ENCODE results near the gene ZNF438.

Gene ZNF438

DNA sequence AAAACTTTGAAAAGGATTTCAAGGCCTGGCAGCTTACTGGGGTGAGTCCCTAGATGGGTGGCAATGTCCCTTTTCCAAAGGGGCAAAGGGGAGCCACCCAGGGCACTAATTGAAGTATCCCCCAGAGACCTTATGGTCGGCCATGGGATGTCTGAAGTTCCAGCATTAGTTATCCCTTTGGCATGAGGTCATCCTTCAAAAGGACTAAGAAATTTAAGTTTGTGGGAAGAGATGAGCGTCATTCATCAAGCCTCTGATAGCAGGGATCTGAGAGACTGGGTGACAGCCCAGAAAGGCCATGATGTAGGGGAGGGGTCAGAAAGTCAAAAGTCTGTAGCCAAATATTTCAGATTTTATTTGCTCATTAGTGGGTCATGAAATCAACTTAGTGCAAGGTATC lies 195.3 kb downstream of the ZNF438 start:
- DNase-seq: no peak

DNA sequence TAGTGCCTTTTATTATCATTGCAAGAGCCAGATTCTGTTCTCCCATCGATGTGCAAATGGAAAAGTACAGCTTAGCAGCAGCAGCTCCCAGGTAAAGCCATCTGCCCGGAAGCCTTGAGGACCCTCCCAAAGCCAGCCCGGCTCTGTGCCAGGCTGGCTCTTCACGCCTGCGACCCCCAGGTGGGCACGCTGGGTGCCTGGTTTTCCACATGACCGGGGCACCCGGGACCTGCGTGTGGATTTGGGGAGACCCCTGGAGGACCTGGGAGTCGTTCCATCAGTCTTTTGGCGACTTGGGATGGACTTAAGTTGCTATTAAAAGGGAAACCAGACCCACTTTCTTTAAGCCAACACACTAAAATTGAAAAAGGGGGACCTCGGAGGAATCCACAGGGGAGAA lies 196.5 kb downstream of the ZNF438 start:
- no peak for DNase-seq

- no peak for DNase-seq
These were observed 197.0 kb downstream of the ZNF438 start for GRCh38 chr10:30834651-30835050.

DNA sequence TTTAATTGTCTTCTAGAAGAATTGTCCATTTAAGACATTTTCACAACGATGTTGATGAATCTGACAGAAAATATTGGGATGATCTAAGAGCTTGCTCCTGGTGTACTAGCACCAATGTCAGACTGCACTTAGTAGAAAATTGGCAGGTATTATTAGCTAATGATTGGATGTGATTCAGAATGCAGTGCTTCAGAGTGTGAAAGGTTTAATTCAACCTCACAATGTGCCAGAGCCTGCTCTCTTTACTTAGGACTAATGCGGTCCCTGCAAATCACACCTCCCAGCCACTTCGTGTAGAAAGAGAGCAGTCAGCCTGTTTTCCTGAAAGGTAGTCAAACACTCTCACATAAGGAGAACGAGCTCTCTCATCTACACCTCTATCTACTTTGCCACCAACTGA lies 197.5 kb downstream of the ZNF438 start:
- DNase-seq: no peak

DNA sequence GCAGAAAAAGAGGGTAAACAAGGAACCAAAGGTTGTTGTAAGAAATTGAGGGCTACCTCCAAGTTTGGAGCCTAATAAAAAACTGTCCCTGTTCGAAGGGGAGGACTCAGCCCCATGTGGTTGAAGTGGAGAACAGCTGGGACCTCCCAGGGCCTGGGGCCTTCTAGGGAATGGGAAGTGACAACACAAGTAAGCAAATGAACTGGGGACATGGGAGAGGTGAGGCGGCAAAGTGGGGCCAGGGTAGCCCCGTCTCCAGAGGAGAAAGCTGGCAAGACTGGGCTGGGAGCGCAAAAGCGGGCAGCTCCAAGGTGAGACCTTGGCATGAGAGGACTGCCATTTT lies 198.1 kb downstream of the ZNF438 start:
- DNase-seq: no peak

GRCh38 chr10:30832749-30833627 lies 198.7 kb downstream of the ZNF438 start:
- DNase-seq: no peak

DNA sequence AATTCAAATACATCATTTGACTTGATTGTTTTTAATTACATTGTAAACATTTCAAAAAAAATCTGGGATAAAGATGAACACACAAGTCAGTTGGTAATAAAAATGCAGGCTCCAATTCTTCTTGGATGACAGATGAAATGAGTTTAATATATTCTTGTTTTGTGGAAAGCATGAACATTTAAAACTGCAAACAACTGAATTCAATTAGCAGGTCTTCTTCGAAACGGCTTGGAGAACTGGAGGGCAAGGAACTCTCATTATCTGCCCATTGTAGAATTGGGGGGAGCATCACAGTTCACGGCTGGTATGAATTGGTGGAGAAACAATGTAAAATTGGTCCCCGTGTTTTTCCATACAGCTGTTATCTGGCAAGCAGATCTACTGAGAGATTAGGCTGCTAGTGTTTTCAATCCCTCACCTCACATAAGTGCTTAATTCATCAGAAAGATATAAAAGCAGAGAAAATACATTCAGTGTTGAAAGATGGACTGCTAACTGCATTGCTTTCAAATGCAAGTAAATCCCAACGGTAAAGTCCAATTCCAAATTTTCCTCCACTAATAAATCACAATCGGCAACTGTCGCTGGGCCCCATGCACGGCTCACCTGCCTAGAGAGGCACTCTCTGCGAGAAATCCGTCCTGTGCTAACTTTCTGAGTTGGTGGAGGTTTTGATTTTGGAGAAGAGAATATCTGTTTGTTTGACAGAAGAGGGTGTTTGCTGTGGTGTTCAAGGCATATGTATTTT lies 199.5 kb downstream of the ZNF438 start:
- no peak for DNase-seq

DNA sequence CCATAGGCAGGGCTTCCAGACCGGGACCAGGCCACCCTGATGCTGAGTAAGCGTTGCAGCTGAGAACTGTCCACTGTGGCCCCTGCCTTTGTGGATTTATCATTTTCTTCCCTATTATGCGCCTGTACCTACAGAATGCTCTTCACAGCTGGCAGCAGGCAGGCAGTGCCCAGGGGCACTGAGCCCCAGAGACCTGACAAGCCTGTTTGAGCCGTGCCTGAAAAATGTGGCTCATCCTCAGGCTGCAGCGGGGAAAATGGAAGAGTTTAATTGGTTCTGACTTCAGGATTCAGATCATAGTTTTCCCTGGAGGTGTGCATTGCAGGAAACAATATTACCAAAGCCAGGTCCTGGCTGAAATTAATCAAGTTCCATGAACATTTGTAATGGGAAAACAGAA lies 200.2 kb downstream of the ZNF438 start:
- DNase-seq: no peak

- DNase-seq: no peak
These were observed 201.1 kb downstream of the ZNF438 start for GRCh38 chr10:30830315-30831230.

DNA sequence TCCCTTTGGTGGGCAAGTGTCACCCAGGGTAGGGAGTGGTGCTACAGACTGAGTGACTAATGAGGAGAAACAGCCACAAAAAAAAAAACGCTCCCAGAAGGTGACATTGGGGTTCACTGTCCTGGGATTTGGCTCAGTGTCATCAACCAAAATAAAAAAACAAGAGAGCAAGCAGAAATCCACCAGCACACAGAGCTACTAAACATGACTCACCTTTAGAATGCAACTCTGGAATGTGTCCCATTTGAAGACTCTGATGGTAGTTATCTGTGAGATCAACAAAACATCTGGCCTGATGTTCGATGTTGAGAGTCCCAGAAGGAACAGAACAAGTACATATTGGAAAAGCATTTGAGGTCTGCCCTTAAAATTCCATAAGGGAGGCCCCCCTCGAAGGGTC lies 201.8 kb downstream of the ZNF438 start:
- DNase-seq: no peak

- no peak for DNase-seq
These were observed 203.0 kb downstream of the ZNF438 start for GRCh38 chr10:30828680-30829079.

- DNase-seq: no peak
These were observed 203.5 kb downstream of the ZNF438 start for GRCh38 chr10:30828164-30828563.

GRCh38 chr10:30827531-30828120 lies 204.0 kb downstream of the ZNF438 start:
- DNase-seq: peak; percentile 83

DNA sequence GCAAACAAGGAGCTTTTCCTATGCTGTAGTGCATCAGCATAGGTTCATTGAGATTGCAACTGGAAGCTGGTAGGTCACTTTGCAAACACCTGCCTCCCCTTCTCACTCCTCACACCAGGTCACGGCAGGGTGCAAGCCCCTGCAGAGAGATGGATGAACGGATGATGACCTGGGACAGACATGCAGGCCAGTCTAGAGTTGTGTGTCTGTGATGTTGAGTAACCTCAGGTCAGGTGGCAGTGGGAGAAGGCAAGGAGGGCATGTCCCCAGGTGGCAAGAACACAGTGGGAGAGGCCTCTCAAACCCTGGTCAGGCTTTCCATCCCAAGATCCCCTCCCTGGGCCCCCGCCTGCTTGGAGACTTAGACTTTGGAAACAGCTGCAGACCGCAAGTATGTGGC lies 205.0 kb downstream of the ZNF438 start:
- no peak for DNase-seq

DNA sequence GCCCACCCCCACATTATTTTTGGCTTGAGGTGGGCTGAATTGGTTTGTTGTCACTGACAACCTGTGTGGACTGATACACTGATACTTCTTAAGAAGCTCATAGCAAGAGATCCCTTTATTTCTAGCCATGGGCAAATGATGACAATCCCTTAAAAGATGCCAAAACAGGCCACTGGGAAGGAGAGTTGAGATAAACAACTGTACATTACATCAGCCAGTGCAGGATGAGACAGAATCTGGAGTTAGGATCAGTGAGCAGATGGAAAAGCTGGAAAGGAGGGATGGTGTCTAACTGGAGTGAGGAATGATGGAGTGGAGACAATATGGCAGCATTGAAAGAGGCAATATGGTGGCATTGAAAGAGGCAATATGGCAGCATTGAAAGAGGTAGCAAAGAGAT lies 206.2 kb downstream of the ZNF438 start:
- DNase-seq: no peak

DNA sequence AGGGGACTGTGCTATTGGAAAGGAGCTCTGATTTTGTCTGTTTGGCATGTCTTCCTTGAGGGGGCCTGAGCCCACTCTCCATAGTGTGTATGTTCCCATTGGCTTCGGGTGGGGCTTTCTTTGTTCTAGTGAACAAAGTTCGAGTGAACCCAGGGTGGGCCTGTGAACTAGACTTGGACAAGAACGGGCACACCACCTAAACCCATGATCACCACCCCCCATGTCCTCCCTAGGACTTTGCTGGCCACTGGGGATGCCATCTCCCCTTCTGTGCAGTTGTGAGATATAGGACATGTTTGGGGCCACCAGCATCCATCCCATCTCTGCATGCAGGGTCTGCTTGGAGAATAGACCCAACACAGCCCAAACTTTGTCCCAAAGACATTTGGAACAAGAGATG lies 206.6 kb downstream of the ZNF438 start:
- no peak for DNase-seq

GRCh38 chr10:30823651-30824050 lies 208.0 kb downstream of the ZNF438 start:
- no peak for DNase-seq

GRCh38 chr10:30822693-30823465 lies 208.8 kb downstream of the ZNF438 start:
- no peak for DNase-seq

- no peak for DNase-seq
These were observed 209.5 kb downstream of the ZNF438 start for GRCh38 chr10:30821994-30822692.

DNA sequence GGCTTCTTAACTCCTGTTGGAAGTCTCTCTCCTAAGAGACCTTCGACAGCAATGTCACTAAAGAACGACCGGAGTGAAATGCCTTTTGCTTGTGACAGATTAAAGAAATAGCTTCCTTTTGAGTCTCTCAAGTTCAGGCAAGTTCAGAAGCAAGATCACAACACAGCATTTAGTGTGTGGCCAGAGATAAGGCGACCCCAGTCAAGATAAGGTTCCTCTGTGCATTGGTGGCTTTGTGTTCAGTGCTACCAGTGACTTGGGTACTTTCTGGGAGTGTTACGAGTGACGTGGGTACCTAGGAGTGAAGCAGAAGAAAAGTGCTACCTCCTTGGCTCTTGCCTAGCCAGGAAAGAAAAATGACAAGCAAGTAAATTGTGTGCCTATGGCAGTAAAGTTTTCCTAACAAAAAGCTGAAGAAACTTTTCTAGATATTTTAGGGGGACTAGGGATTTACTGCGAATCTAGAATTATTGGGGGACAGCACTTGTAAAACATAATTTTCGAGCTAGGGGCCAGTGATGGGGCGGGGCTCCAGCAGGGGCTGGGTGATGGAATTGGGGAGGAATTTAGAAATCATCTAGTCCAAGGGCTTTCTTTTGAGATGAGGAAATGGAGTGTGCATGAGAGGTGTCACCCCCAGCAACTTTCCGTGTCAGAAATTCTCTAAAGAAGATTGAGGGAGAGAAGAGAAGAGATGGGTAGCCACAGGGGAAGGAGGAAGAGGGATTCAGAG lies 210.2 kb downstream of the ZNF438 start:
- DNase-seq: no peak

Measured in NCI-H774 (cell line).